Karpas-422 (cell line): ENCODE data around the gene LRRC51. TPM values are rescaled to one million over a fixed set of nuclear protein-coding genes. Genes with fewer than 3 reads are reported as not detected.

Source experiments
- DNase-seq: peaks from one replicate; pipeline ENCODE4 v3.0.0-alpha.2; 2015
- H2AFZ ChIP-seq: fragments of 200-600 bp; sonication (generic); 2 replicates; pipeline ENCODE4 v1.6.1; 2014; ENCODE audit warnings: antibody characterized with exemption, low read length, mixed read lengths
- H3K27ac ChIP-seq: fragments of 200-600 bp; sonication (generic); 2 replicates; pipeline ENCODE4 v1.5.1; 2014; ENCODE audit warnings: mild to moderate bottlenecking, low read length, moderate library complexity
- H3K27me3 ChIP-seq: fragments of 200-600 bp; sonication (generic); 2 replicates; pipeline ENCODE4 v1.6.1; 2014; ENCODE audit warnings: low read length, mixed read lengths
- H3K36me3 ChIP-seq: fragments of 200-600 bp; sonication (generic); 2 replicates; pipeline ENCODE4 v1.6.1; 2014; ENCODE audit warnings: low read length, mixed read lengths; ENCODE audit not compliant: insufficient read depth
- H3K4me1 ChIP-seq: fragments of 200-600 bp; sonication (generic); 2 replicates; pipeline ENCODE4 v1.6.1; 2014; ENCODE audit warnings: mild to moderate bottlenecking, low read length, mixed read lengths
- H3K4me2 ChIP-seq: fragments of 200-600 bp; sonication (generic); 2 replicates; pipeline ENCODE4 v1.6.1; 2014; ENCODE audit warnings: low read length, low read depth, mild to moderate bottlenecking; ENCODE audit not compliant: poor library complexity, severe bottlenecking
- H3K4me3 ChIP-seq: fragments of 200-600 bp; sonication (generic); 2 replicates; pipeline ENCODE4 v1.5.1; 2014; ENCODE audit warnings: mild to moderate bottlenecking, antibody characterized with exemption, low read length, mixed read lengths
- H3K79me2 ChIP-seq: fragments of 200-600 bp; sonication (generic); 2 replicates; pipeline ENCODE4 v1.6.1; 2014; ENCODE audit warnings: mild to moderate bottlenecking, low read length, mixed read lengths
- H3K9ac ChIP-seq: fragments of 200-600 bp; sonication (generic); 2 replicates; pipeline ENCODE4 v1.6.0; 2014; ENCODE audit warnings: low read length
- H3K9me2 ChIP-seq: fragments of 200-600 bp; sonication (generic), shearing (Covaris generic); replicated peaks from 2 replicates; pipeline ENCODE4 v1.6.0; 2014; ENCODE audit warnings: mild to moderate bottlenecking, low read length, moderate library complexity; ENCODE audit not compliant: insufficient read depth
- H3K9me3 ChIP-seq: fragments of 300-700, 200-600 bp; sonication (generic); 2 replicates; pipeline ENCODE4 v1.6.1; 2014; ENCODE audit warnings: low read length, mixed read lengths
- H4K20me1 ChIP-seq: fragments of 200-600 bp; sonication (generic); 2 replicates; pipeline ENCODE4 v1.6.1; 2014; ENCODE audit warnings: mild to moderate bottlenecking, antibody characterized with exemption, low read length, low read depth; ENCODE audit not compliant: insufficient read depth
- total RNA-seq: library from RNA; depleted of rRNA; stranded (reverse); fragments of >200 nt; shearing (Covaris generic); gene quantifications from 2 replicates; pipeline ENCODE4 v1.2.3, GENCODE V29; 2014; ENCODE audit warnings: low replicate concordance

LRRC51 gene
- total RNA-seq, 1 experiment from 2014 or later, result 2.3 TPM

- Histone ChIP-seq H3K79me2 (peaks cover 34% of the 10 kb centered on the region), H4K20me1 (no peaks in the 10 kb centered on the region; the same call in 1 of the 2 replicates), H3K9me3 (no peaks in the 10 kb centered on the region), H3K27ac (0 out of 2 replicates have a peak overlapping the region, but pooled peaks have one; percentile 26), H3K4me3 (peak overlapping the region; percentile 54; the same call in 1 of the 2 replicates), H3K9me2 (no peaks in the 10 kb centered on the region; the same call in 1 of the 2 replicates), H3K27me3 (no peaks in the 10 kb centered on the region), H3K4me2 (peak overlapping the region; percentile 60), H3K4me1 (peaks cover 37% of the 10 kb centered on the region), H3K9ac (peak overlapping the region; percentile 54), H2AFZ (no peak overlapping the region), H3K36me3 (no peaks in the 10 kb centered on the region)
- no peak for DNase-seq
Observed at GRCh38 chr11:72103754-72104167, 23.1 kb downstream of the LRRC51 start.

DNA sequence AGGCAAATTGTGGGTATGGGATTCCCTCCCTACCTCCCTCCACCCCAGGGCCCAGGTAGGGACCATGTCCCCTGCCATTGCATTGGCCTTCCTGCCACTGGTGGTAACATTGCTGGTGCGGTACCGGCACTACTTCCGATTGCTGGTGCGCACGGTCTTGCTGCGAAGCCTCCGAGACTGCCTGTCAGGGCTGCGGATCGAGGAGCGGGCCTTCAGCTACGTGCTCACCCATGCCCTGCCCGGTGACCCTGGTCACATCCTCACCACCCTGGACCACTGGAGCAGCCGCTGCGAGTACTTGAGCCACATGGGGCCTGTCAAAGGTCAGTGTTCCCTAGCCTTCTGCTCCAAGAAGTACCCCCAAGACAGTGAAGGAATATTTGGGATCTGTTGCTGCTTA is 25.2 kb downstream of the LRRC51 start, which contains the start of gene TOMT:
Gene TOMT (plus strand): TSS at position 37 of the 400 bp plus-strand sequence. CDS start 28 bp downstream, at position 65.
- H3K27me3 ChIP-seq, result no peaks in the 10 kb centered on the region
- H3K79me2 ChIP-seq, result peaks cover 22% of the 10 kb centered on the region
- H2AFZ ChIP-seq, result no peak within 1 kb of the TSS

GRCh38 chr11:72111300-72112142 is 30.9 kb downstream of the LRRC51 start:
- Histone ChIP-seq H3K27ac (peak overlapping the region; percentile 52; the same call in 1 of the 2 replicates), H4K20me1 (no peaks in the 10 kb centered on the region), H3K36me3 (no peaks in the 10 kb centered on the region), H3K9me2 (no peaks in the 10 kb centered on the region; the same call in 1 of the 2 replicates), H2AFZ (no peak overlapping the region), H3K27me3 (no peaks in the 10 kb centered on the region), H3K79me2 (peaks cover 5% of the 10 kb centered on the region; the same call in 1 of the 2 replicates), H3K9ac (peak overlapping the region; percentile 77), H3K4me3 (peak overlapping the region; percentile 73), H3K9me3 (no peaks in the 10 kb centered on the region), H3K4me2 (peak overlapping the region; percentile 94), H3K4me1 (peaks cover 20% of the 10 kb centered on the region)
- DNase-seq, result no peak

More for the DNA sequence above, 25.2 kb downstream of the LRRC51 start, which contains the start of gene TOMT:
- H3K4me3 ChIP-seq, result no peak within 1 kb of the TSS
- H3K9me2 ChIP-seq, result no peaks in the 10 kb centered on the region; the same call in 1 of the 2 replicates
- no peaks in the 10 kb centered on the region for H3K9me3 ChIP-seq
- H3K27ac ChIP-seq, result no peak within 1 kb of the TSS
- H3K4me1 ChIP-seq, result peaks cover 33% of the 10 kb centered on the region
- no peak within 1 kb of the TSS for H3K4me2 ChIP-seq
- no peaks in the 10 kb centered on the region; the same call in 1 of the 2 replicates for H4K20me1 ChIP-seq
- DNase-seq, result no peak
- H3K9ac ChIP-seq, result no peak within 1 kb of the TSS
- no peaks in the 10 kb centered on the region for H3K36me3 ChIP-seq

- Histone ChIP-seq H3K4me3 (peak within 1 kb of the TSS; percentile 73), H3K36me3 (no peaks in the 10 kb centered on the region), H3K9me2 (no peaks in the 10 kb centered on the region; the same call in 1 of the 2 replicates), H3K4me1 (peaks cover 20% of the 10 kb centered on the region), H3K27me3 (no peaks in the 10 kb centered on the region), H4K20me1 (no peaks in the 10 kb centered on the region), H3K9me3 (no peaks in the 10 kb centered on the region), H3K79me2 (peaks cover 5% of the 10 kb centered on the region; the same call in 1 of the 2 replicates), H3K27ac (peak within 1 kb of the TSS; percentile 81), H3K9ac (peak within 1 kb of the TSS; percentile 79), H3K4me2 (peak within 1 kb of the TSS; percentile 94), H2AFZ (peak within 1 kb of the TSS; percentile 35; the same call in 1 of the 2 replicates)
- DNase-seq, result peak; percentile 100
Observed at GRCh38 chr11:72112143-72112977, 31.7 kb downstream of the LRRC51 start, which contains the start of gene ANAPC15. Gene ANAPC15, minus strand, starts transcription at chr11:72112695. Its CDS starts 1,419 bp downstream, at chr11:72111276.

DNA sequence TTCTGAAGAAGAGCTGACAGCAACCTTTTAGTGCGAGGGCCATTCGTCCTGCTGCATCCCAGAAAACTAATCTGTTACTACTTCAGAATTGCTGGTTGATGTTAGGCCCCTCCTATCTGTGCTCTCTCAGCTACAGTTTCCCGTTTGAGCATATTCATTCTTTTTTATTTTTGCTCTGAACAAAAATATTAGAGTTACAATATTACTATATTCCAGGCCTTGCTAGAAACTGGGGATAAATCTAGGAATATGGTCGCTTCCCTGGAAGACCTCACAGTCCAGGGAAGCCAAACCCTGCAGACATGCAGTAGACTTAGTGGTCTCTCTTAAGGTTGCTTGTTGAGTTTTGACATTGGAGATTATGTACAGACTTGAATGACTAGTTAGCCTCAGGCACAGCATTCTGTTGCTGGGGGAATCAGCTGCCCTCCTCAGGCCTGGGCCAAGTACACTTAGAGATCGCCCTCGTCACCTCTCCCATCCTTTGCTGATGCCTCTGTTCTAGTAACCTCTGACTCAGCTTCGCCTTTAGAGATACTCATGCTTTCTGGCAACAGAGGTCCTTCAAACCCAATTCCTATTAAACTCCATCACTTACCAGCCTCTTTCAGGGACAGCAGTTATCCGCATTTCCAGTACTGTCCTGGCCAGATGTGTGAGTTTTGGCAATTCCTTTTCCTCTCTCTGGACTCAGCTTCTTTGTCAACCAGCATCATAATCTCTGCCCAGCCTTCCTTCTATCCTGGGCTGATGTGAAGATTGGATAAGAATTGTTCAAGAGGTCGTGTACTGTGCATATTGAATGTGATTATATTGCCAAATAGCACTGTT is 32.5 kb downstream of the LRRC51 start:
- peak overlapping the region; percentile 94 for H3K4me2 ChIP-seq
- H3K36me3 ChIP-seq, result no peaks in the 10 kb centered on the region
- peaks cover 20% of the 10 kb centered on the region for H3K4me1 ChIP-seq
- peaks cover 5% of the 10 kb centered on the region; the same call in 1 of the 2 replicates for H3K79me2 ChIP-seq
- H4K20me1 ChIP-seq, result no peaks in the 10 kb centered on the region
- H3K9me2 ChIP-seq, result no peaks in the 10 kb centered on the region; the same call in 1 of the 2 replicates
- H3K9me3 ChIP-seq, result no peaks in the 10 kb centered on the region
- H3K27me3 ChIP-seq, result no peaks in the 10 kb centered on the region
- H3K9ac ChIP-seq, result peak overlapping the region; percentile 79
- peak overlapping the region; percentile 73 for H3K4me3 ChIP-seq
- H2AFZ ChIP-seq, result peak overlapping the region; percentile 35; the same call in 1 of the 2 replicates
- peak overlapping the region; percentile 81 for H3K27ac ChIP-seq
- DNase-seq, result no peak

DNA sequence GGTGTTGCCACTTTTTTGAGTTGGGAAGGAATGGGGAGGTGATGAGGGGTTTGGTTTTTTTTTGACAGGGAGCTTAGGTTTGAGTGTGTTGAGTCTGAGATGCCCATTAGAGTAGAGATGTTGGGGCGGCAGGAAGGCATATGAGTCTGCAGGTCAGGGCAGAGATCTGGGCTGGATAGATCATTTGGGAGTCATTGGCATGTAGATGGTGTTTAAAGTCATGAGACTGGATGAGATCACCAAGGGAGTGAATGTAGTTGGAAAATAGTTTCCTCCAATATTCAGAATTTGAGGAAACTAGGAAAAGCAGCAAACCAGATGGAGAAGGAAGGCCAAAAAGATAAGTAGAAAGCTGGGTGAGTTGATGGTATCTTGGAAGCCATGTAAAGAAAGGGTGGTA is 33.9 kb downstream of the LRRC51 start:
- no peak overlapping the region for H3K9ac ChIP-seq
- H3K4me2 ChIP-seq, result no peak overlapping the region
- H3K27ac ChIP-seq, result no peak overlapping the region

More for the DNA sequence above, 33.9 kb downstream of the LRRC51 start:
- H3K9me3 ChIP-seq, result no peaks in the 10 kb centered on the region
- H2AFZ ChIP-seq, result 0 out of 2 replicates have a peak overlapping the region, but pooled peaks have one; percentile 27
- no peaks in the 10 kb centered on the region for H3K27me3 ChIP-seq
- no peak for DNase-seq
- H3K79me2 ChIP-seq, result peaks cover 5% of the 10 kb centered on the region; the same call in 1 of the 2 replicates
- H3K4me3 ChIP-seq, result no peak overlapping the region
- peaks cover 20% of the 10 kb centered on the region for H3K4me1 ChIP-seq
- no peaks in the 10 kb centered on the region for H3K36me3 ChIP-seq
- no peaks in the 10 kb centered on the region for H4K20me1 ChIP-seq
- no peaks in the 10 kb centered on the region; the same call in 1 of the 2 replicates for H3K9me2 ChIP-seq
